Measurements from ENCODE around the gene YPEL1. TPM values are rescaled to one million over a fixed set of nuclear protein-coding genes. Genes with fewer than 3 reads are reported as not detected.

The YPEL1 gene
- total RNA-seq, 1 donor from 2014 or later, result 30.5 TPM

DNA sequence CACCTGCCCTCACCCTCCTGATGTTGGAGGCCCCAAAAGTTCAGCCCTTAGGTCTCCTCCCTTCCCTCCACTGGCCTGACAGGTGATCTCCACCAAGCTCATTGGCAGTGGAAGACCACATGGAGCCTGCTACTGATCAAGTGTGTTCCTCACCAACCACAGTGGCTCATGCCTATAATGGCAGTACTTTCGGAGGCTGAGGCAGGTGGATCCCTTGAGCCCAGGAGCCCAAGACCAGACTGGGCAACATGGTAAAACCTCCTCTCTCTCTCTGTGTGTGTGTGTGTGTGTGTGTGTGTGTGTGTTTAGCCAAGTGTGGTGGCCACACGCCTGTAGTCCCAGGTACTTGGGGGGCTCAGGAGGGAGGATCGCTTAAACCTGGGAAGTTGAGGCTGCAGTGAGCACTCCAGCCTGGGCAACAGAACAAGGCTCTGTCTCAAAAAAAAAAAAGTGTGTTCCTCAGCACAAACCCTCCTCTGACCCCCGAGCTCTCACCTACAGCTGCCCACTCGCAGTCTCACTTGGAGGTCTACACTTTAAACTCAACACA is 4.3 kb upstream of the YPEL1 start:
- DNase-seq (ENCODE audit: low spot score, unreplicated experiment), result no peak
- Mint-ChIP-seq H3K27me3 (peaks cover 18% of the 10 kb centered on the region), H3K4me1 (ENCODE audit: low read depth) (peaks cover under 1% of the 10 kb centered on the region), H3K27ac (no peak overlapping the region), H3K4me3 (ENCODE audit: low read depth) (no peak overlapping the region), H3K9me3 (ENCODE audit: low read depth) (no peaks in the 10 kb centered on the region), H3K36me3 (ENCODE audit: insufficient read depth) (no peaks in the 10 kb centered on the region)
- TF ChIP-seq, protein P1, sequence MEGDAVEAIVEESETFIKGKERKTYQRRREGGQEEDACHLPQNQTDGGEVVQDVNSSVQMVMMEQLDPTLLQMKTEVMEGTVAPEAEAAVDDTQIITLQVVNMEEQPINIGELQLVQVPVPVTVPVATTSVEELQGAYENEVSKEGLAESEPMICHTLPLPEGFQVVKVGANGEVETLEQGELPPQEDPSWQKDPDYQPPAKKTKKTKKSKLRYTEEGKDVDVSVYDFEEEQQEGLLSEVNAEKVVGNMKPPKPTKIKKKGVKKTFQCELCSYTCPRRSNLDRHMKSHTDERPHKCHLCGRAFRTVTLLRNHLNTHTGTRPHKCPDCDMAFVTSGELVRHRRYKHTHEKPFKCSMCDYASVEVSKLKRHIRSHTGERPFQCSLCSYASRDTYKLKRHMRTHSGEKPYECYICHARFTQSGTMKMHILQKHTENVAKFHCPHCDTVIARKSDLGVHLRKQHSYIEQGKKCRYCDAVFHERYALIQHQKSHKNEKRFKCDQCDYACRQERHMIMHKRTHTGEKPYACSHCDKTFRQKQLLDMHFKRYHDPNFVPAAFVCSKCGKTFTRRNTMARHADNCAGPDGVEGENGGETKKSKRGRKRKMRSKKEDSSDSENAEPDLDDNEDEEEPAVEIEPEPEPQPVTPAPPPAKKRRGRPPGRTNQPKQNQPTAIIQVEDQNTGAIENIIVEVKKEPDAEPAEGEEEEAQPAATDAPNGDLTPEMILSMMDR (IDR thresholded peaks at IDR 0.05; ENCODE audit: unreplicated experiment), result no peak

- Mint-ChIP-seq H3K9me3 (ENCODE audit: low read depth) (no peaks in the 10 kb centered on the region), H3K27me3 (peaks cover 18% of the 10 kb centered on the region), H3K27ac (no peak overlapping the region), H3K4me3 (ENCODE audit: low read depth) (no peak overlapping the region), H3K4me1 (ENCODE audit: low read depth) (peaks cover 6% of the 10 kb centered on the region), H3K36me3 (ENCODE audit: insufficient read depth) (no peaks in the 10 kb centered on the region)
- TF ChIP-seq, protein P1 (IDR thresholded peaks at IDR 0.05; ENCODE audit: unreplicated experiment), result no peak
- DNase-seq (ENCODE audit: low spot score, unreplicated experiment), result no peak
These were observed 3.4 kb upstream of the YPEL1 start for GRCh38 chr22:21738966-21739365.

GRCh38 chr22:21738081-21738480 is 2.5 kb upstream of the YPEL1 start:
- Mint-ChIP-seq H3K4me1 (ENCODE audit: low read depth) (peaks cover 8% of the 10 kb centered on the region), H3K36me3 (ENCODE audit: insufficient read depth) (no peaks in the 10 kb centered on the region), H3K9me3 (ENCODE audit: low read depth) (no peaks in the 10 kb centered on the region), H3K27ac (no peak overlapping the region), H3K4me3 (ENCODE audit: low read depth) (no peak overlapping the region), H3K27me3 (peaks cover 18% of the 10 kb centered on the region)
- TF ChIP-seq, protein P1 (IDR thresholded peaks at IDR 0.05; ENCODE audit: unreplicated experiment), result no peak
- no peak for DNase-seq (ENCODE audit: low spot score, unreplicated experiment)

- peaks cover 18% of the 10 kb centered on the region for H3K27me3 Mint-ChIP-seq
- peaks cover 8% of the 10 kb centered on the region for H3K4me1 Mint-ChIP-seq (ENCODE audit: low read depth)
- TF ChIP-seq, protein P1 (IDR thresholded peaks at IDR 0.05; ENCODE audit: unreplicated experiment), result no peak
- no peaks in the 10 kb centered on the region for H3K9me3 Mint-ChIP-seq (ENCODE audit: low read depth)
- no peak for DNase-seq (ENCODE audit: low spot score, unreplicated experiment)
- H3K4me3 Mint-ChIP-seq (ENCODE audit: low read depth), result peak overlapping the region; percentile 3
- H3K36me3 Mint-ChIP-seq (ENCODE audit: insufficient read depth), result no peaks in the 10 kb centered on the region
- no peak overlapping the region for H3K27ac Mint-ChIP-seq
These were observed 1.4 kb upstream of the YPEL1 start for GRCh38 chr22:21736948-21737347.

- no peaks in the 10 kb centered on the region for H3K9me3 Mint-ChIP-seq (ENCODE audit: low read depth)
- peaks cover 8% of the 10 kb centered on the region for H3K4me1 Mint-ChIP-seq (ENCODE audit: low read depth)
- TF ChIP-seq, protein P1 (IDR thresholded peaks at IDR 0.05; ENCODE audit: unreplicated experiment), result no peak
- no peaks in the 10 kb centered on the region for H3K36me3 Mint-ChIP-seq (ENCODE audit: insufficient read depth)
- no peak overlapping the region for H3K27ac Mint-ChIP-seq
- peaks cover 15% of the 10 kb centered on the region for H3K27me3 Mint-ChIP-seq
- DNase-seq (ENCODE audit: low spot score, unreplicated experiment), result no peak
- peak overlapping the region; percentile 38 for H3K4me3 Mint-ChIP-seq (ENCODE audit: low read depth)
These were observed 569 bp upstream of the YPEL1 start for GRCh38 chr22:21736084-21736642.

All from progenitor cell of endocrine pancreas (in vitro differentiated cells).